Spleen (tissue), 11 donors: ENCODE results near the gene S100A1. TPM values are rescaled to one million over a fixed set of nuclear protein-coding genes. Genes with fewer than 3 reads are reported as not detected.
"Not testable (repeated sequence)": the region's sequence is repeated elsewhere in the genome, so short reads cannot be mapped to it uniquely, and the experiment has no call there.

Source experiments
- DNase-seq: peaks from one replicate; pipeline ENCODE4 v3.0.0-alpha.2; 2020
- H3K27ac ChIP-seq, 8 donors: fragments of 200-600 bp; sonication (generic) in 7 of 8; 1 replicate in 4 of 8; 2 replicates in 4 of 8; pipeline versions ENCODE4 v1.5.0 to v1.8.0; 2016 to 2021; ENCODE audit warnings: inconsistent platforms in 4 of 8, mild to moderate bottlenecking in 4 of 8, moderate library complexity in 1 of 8
- H3K27me3 ChIP-seq, 7 donors: fragments of 200-600 bp; sonication (generic) in 6 of 7; replicated peaks in 1 of 7; 1 replicate in 4 of 7; 2 replicates in 3 of 7; pipeline versions ENCODE4 v1.5.0 to v1.8.0; 2016 to 2021; ENCODE audit warnings: inconsistent platforms in 3 of 7, mild to moderate bottlenecking in 1 of 7
- H3K36me3 ChIP-seq, 6 donors: fragments of 200-600 bp; sonication (generic) in 5 of 6; 1 replicate in 4 of 6; 2 replicates in 2 of 6; pipeline versions ENCODE4 v1.5.0 to v1.8.0; 2016 to 2021; ENCODE audit warnings: inconsistent platforms in 2 of 6
- H3K4me1 ChIP-seq, 6 donors: fragments of 200-600 bp; sonication (generic) in 5 of 6; 1 replicate in 3 of 6; 2 replicates in 3 of 6; pipeline versions ENCODE4 v1.5.0 to v1.8.0; 2016 to 2021; ENCODE audit warnings: inconsistent platforms in 3 of 6
- H3K4me3 ChIP-seq, 8 donors: fragments of 200-600 bp; sonication (generic) in 7 of 8; 1 replicate in 4 of 8; 2 replicates in 4 of 8; pipeline versions ENCODE4 v1.5.0 to v1.8.0; 2016 to 2021; ENCODE audit warnings: inconsistent platforms in 4 of 8, mild to moderate bottlenecking in 4 of 8, moderate library complexity in 2 of 8
- H3K9me3 ChIP-seq, 8 donors: fragments of 200-600 bp; sonication (generic) in 7 of 8; 1 replicate in 4 of 8; 2 replicates in 4 of 8; pipeline versions ENCODE4 v1.5.0 to v1.8.0; 2016 to 2021; ENCODE audit warnings: inconsistent platforms in 4 of 8
- CTCF ChIP-seq, 11 experiments: fragments of 200-600 bp in 7 of 11; fragments of 450-650 bp in 4 of 11; sonication (generic) in 4 of 11; IDR thresholded peaks in 8 of 11; conservative IDR thresholded peaks in 3 of 11; 1 replicate in 7 of 11; 2 replicates in 4 of 11; pipeline versions ENCODE4 v1.4.0 to v1.8.0; 2016 to 2021; ENCODE audit warnings: antibody characterized with exemption in 11 of 11, inconsistent platforms in 4 of 11, mild to moderate bottlenecking in 1 of 11
- POLR2A ChIP-seq, 3 donors: fragments of 450-650 bp; IDR thresholded peaks; one replicate each; pipeline ENCODE4 v1.5.1; 2017; ENCODE audit warnings: antibody characterized with exemption in 3 of 3, mild to moderate bottlenecking in 1 of 3
- POLR2AphosphoS5 ChIP-seq, 3 donors: sonication (generic); formaldehyde crosslinking; IDR thresholded peaks; one replicate each; pipeline ENCODE4 v1.5.1; 2017; ENCODE audit warnings: antibody characterized with exemption in 3 of 3
- WGBS, 5 donors: extraction: QIAGEN DNeasy Blood & Tissue Kit in 3 of 5; methylation state at CpG; one replicate each; pipeline versions ENCODE4 v1.1.5 to v1.1.7; 2013 to 2018; 5-methylcytosine and 5-hydroxymethylcytosine counted together
- intact Hi-C: fragments of 100-400 bp; cut with DNase I; formaldehyde crosslinking; loops from one replicate; pipeline ENCODE4 v1.15.0; 2023; ENCODE audit warnings: low total_unique reads
- polyA plus RNA-seq, 3 donors: library from polyadenylated mRNA; stranded (reverse); fragments of 200-250 nt; gene quantifications; one replicate each; pipeline ENCODE4 v1.2.1, GENCODE V29; 2013
- total RNA-seq, 7 donors: library from RNA; depleted of rRNA in 3 of 7; stranded (reverse); fragments of >200 nt in 3 of 7; fragmentation: NEBNext Ultra II Directional in 4 of 7; extraction: Animal tissue kit (Norgen Biotek cat#: 25700) in 4 of 7; gene quantifications; one replicate each; pipeline versions ENCODE4 v1.1.0 to v1.2.1, GENCODE V29; 2016 to 2021
- donor health status: healthy with polysubstance abuse.
- donor health status: DM: no; HTN: no; CAD: no; lungs with moderate emphysema.
- donor health status: DM: no; HTN: no; CAD: no.
- donor health status: Bipolar disorder and iron deficiency.
- donor health status: healthy.
- donor health status: DM: no; HTN: no; CAD: no.
- donor health status: DM: yes; HTN: yes; CAD: no.

The S100A1 gene
- total and polyA plus RNA-seq, 10 donors, result 1.7 to 39.7 (median 5.4) TPM; not detected in 6

GRCh38 chr1:153661111-153661708, 33.0 kb downstream of the S100A1 start:
- DNase-seq, result no peak
- Histone ChIP-seq H3K9me3 (no peaks in the 10 kb centered on the region), H3K36me3 (peaks cover 4 to 67% (median 58%) of the 10 kb centered on the region in 6 donors), H3K4me3 (no peak overlapping the region), H3K4me1 (peaks cover 9 to 31% (median 19%) of the 10 kb centered on the region in 6 donors), H3K27me3 (no peaks in the 10 kb centered on the region), H3K27ac (peak overlapping the region in 1 of 8 donors; percentile 2)
- intact Hi-C loops, result no loop called here
- 63 to 80% (median 76%) methylated on average over 8 to 9 of the region's 9 CpGs for WGBS, 5 donors
- TF ChIP-seq POLR2AphosphoS5 (IDR thresholded peaks at IDR 0.05) (no peak), CTCF (IDR thresholded peaks at IDR 0.05 in 8 of 11, conservative IDR thresholded peaks at IDR 0.05 in 3 of 11) (no peak), POLR2A (IDR thresholded peaks at IDR 0.05) (no peak)

DNA sequence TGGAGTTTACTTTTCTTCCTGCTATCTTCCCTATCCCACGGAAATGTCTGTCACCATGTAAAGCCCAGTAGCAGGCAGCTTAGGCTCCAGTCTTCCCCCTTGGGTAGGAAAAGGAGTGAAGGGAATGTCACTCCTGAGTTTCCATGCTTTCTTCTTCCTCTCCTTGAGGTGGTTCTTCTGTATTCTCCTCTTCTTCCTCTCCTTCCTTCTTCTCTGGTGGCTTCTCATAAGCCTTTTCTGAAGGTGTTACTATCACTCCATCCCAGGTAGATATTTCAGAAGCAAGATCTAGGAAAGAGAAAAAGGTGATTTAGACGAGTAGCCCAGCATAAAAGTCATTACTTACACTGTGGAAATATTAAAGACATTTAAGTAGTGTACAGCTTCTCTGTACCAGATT, 34.0 kb downstream of the S100A1 start:
- no peaks in the 10 kb centered on the region for H3K27me3 ChIP-seq
- peaks cover 4 to 78% (median 68%) of the 10 kb centered on the region in 6 donors for H3K36me3 ChIP-seq
- TF ChIP-seq POLR2AphosphoS5 (IDR thresholded peaks at IDR 0.05) (no peak), CTCF (IDR thresholded peaks at IDR 0.05 in 8 of 11, conservative IDR thresholded peaks at IDR 0.05 in 3 of 11) (no peak)
- 58 to 75% (median 74%) methylated on average over 2 of the region's 2 CpGs for WGBS, 5 donors
- no peaks in the 10 kb centered on the region for H3K9me3 ChIP-seq
- no peak for DNase-seq
- peak overlapping the region in 1 of 8 donors; percentile 40 for H3K27ac ChIP-seq
- H3K4me3 ChIP-seq, result no peak overlapping the region
- intact Hi-C loops, result no loop called here
- peaks cover 9 to 31% (median 19%) of the 10 kb centered on the region in 6 donors for H3K4me1 ChIP-seq

DNA sequence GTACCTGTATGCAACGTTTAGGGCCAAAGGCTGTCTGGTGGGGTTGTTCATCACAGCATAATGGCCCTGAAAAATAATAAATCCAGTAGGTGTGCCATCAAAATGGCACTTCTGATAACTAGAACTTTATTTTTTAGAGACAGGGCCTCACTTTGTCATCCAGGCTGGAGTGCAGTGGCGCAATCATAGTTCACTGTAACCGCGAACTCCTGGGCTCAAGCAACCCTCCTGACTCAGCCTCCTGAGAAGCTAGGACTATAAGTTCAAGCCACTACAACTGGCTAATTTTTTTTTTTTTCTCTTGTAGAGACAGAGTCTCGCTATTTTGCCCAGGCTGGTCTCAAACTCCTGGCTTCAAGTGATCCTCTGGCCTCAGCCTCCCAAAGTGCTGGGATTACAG, 35.0 kb downstream of the S100A1 start:
- H3K4me1 ChIP-seq, result peaks cover 9 to 33% (median 19%) of the 10 kb centered on the region in 6 donors
- DNase-seq, result no peak
- TF ChIP-seq POLR2A (IDR thresholded peaks at IDR 0.05), result no peak
- no peak for TF ChIP-seq POLR2AphosphoS5 (IDR thresholded peaks at IDR 0.05)
- TF ChIP-seq CTCF (IDR thresholded peaks at IDR 0.05 in 8 of 11, conservative IDR thresholded peaks at IDR 0.05 in 3 of 11), result no peak
- WGBS, 5 donors, result 74 to 92% (median 79%) methylated on average over 5 of the region's 5 CpGs
- no peak overlapping the region for H3K4me3 ChIP-seq
- peak overlapping the region in 1 of 8 donors; percentile 40 for H3K27ac ChIP-seq
- H3K36me3 ChIP-seq, result peaks cover 4 to 87% (median 78%) of the 10 kb centered on the region in 6 donors
- H3K9me3 ChIP-seq, result no peaks in the 10 kb centered on the region
- H3K27me3 ChIP-seq, result no peaks in the 10 kb centered on the region
- intact Hi-C loops, result no loop called here

DNA sequence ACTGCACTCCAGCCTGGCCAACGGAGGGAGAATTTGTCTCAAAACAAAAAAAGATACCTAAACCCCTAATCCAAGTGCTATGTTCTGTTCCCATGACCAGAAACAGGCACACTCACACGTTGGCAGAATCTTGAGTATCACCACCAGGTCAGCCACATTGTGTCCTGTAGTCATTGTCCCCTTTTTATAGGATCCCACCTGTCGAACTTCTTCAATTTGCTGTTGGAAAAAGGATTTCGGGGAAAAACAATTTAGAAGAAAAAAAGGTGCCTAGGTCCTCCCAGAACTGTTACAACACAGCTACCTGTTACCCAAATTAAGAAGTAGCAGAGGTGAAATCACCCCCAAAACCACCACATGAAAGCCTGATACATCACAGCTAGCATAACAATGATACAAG, 39.2 kb downstream of the S100A1 start:
- Histone ChIP-seq H3K36me3 (peaks cover 0 to 74% (median 69%) of the 10 kb centered on the region in 6 donors), H3K9me3 (no peaks in the 10 kb centered on the region), H3K4me1 (peaks cover 15 to 49% (median 34%) of the 10 kb centered on the region in 6 donors), H3K4me3 (no peak overlapping the region), H3K27me3 (no peaks in the 10 kb centered on the region), H3K27ac (no peak overlapping the region)
- intact Hi-C loops, result no loop called here
- no peak for TF ChIP-seq CTCF (IDR thresholded peaks at IDR 0.05 in 8 of 11, conservative IDR thresholded peaks at IDR 0.05 in 3 of 11)
- no peak for TF ChIP-seq POLR2A (IDR thresholded peaks at IDR 0.05)
- no peak for TF ChIP-seq POLR2AphosphoS5 (IDR thresholded peaks at IDR 0.05)
- DNase-seq, result no peak
- 88 to 98% (median 89%) methylated on average over 4 of the region's 4 CpGs for WGBS, 5 donors

DNA sequence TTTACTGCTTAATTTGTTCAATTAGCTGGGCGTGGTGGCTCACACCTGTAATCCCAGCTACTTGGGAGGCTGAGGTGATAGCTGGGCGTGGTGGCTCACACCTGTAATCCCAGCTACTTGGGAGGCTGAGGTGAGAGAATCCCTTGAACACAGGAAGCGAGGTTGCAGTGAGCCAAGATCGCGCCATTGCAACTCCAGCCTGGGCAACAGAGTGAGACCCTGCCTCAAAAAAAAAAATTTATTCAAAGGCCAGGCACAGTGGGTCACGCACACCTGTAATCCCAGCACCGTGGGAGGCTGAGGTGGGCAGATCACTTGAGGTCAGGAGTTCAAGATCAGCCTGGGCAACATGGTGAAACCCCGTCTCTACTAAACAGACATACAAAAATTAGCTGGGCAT, 40.4 kb downstream of the S100A1 start:
- Histone ChIP-seq H3K36me3 (peaks cover 0 to 61% (median 57%) of the 10 kb centered on the region in 6 donors), H3K4me1 (peaks cover 15 to 42% (median 34%) of the 10 kb centered on the region in 6 donors)
- whole genome bisulfite sequencing, 5 donors, result 94 to 97% (median 96%) methylated on average over 8 of the region's 8 CpGs
- peak; percentile 42 for DNase-seq
- intact Hi-C loops, H3K9me3 ChIP-seq, H3K27me3 ChIP-seq, H3K27ac ChIP-seq, H3K4me3 ChIP-seq: not testable (repeated sequence)
